DMS53 treated with DMSO at 0.1 percent for 48 hours (cell line): ENCODE data around the gene TNP2.
A peak's percentile ranks its signal among the peaks of the same experiment; 100 is the strongest.

Experiments used
- DNase-seq: peaks from one replicate; lab custom pipeline; 2025; ENCODE audit not compliant: unreplicated experiment; lab: John Stamatoyannopoulos, UW

TNP2 gene

GRCh38 chr16:11277607-11278337 is 8.6 kb upstream of the TNP2 start:
- no peak for DNase-seq

- DNase-seq, result no peak
These were observed 7.9 kb upstream of the TNP2 start for GRCh38 chr16:11276896-11277593.

DNA sequence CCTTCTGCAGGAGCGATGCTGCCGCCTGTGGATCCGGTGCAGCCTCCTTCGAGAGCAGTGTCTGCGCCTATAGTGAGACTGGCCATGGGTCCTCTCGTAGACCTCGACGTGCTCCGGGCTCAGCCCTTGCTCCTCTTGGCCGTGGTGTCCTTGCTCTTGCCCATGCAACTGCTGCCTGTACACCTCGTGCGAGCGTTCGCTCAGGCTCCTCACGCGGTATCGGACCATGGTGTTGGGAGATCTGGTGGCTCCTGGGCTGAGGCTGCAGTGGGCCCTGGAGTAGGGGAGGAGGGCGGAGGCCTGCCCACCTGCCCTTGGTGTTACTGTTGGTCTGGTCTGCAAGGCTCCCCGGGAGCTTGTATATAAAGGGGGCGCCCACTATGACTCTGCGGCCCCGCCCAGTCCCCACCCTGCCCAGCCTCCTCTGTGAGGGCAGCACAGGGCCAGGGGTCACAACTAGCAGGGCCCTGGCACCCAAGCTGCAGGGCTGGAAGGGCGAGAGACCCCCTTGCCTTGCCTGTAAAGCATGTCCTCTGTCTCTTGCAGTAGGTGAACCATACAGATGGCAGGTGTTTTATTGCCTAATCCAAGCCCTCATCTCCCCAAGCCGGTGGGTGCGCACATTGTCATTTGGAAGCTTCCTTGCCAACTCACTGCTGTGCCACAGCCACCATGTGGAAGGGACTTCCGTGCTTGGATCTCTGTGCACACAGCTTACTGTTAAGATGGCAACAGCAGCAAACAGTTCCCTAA is 7.2 kb upstream of the TNP2 start, which contains the start of gene PRM2:
PRM2 (minus strand) TSS at position 338 of the 753 bp plus-strand sequence; CDS start at position 228, 110 bp downstream.
- DNase-seq, result no peak

- no peak for DNase-seq
These were observed 5.8 kb upstream of the TNP2 start for GRCh38 chr16:11274964-11275363.

DNA sequence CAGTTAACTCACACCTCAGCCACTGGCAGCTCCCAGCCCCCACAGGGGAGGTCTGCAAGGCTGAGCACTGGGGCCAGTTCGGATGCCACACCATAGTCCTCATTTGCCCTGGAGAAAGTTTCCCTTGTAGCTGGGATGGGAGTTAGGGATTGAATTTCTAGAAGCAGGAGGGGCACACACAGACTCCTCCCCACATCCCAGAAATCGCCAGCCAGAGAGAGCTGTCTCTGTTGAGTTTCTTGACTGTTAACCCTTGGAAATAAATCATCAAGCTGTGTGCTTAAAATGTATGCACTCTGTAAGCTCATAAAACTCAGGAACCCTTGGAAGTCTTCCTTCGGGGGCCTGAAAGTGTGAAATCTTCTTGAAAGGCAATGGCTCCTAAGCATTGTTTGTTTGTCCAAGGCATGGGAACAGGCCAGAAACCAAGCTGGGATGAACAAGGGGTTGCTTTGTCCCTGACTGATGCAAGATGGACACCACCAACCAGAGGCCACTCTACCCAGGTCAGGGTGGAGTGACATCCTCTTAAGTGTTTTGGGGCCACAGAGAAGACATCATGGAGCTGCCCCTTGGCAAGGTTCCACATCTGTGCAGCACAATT is 4.7 kb upstream of the TNP2 start:
- DNase-seq, result no peak

DNA sequence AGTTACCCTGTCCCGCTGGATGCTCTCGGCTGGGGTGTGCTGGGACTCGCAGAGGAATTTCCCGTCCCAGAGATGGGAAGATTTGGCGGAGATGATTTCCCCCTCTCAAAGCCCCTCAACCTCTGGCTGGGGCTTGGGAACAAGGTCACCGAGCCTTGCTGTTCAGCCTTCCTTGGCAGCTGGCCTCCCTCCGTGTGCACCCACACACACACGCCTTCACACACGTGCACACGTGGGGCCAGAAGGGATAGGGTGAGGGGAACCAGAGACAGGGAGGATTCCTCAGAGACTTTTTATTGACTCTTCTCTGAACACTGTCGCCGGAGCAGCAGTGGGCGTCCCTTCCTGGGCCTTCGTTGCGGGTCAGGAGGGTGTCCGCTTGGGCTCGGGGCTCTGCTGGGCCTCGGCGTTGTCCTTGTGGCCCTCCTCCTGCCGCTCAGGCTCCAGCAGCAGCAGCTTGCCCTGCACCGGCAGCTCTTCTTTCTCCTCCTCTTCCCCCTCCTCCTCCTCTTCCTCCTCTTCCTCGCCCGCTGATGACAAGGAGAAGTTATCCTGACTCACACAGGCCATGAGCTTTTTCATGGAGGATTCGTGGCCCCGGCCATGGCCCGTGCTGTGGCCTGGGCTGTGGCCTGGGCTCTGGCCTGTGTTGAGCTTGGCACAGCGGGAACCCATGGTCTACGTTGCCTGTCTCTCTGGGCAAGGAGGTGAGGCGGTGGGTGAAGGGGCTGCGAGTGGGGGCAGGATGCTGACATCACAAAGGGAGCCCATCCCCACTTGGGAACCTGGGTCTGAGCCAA is 4.0 kb upstream of the TNP2 start, which contains the start of gene PRM3:
PRM3 (minus strand) TSS at position 709 of the 800 bp plus-strand sequence; CDS start at position 675, 34 bp downstream.
- DNase-seq, result no peak

GRCh38 chr16:11272484-11272883 is 3.4 kb upstream of the TNP2 start:
- DNase-seq, result no peak

DNA sequence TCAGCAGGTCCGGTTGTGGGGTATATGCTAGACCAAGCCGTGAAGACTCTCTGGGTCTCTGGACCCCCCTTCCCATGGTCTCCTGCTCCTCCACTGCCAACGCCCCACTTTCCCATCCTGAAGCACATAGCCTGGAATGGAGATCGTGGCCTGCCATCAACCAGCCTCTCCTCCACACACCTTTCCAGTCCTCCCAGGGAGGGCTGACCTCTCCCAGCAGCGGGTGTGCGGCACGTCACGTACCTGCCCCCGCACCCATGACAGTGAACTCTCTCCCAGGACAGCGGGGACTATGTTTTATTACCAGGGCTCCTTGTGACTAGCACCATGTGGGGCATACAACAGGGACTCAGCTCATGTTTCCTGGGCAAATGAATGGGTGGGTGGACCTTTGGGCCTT is 2.5 kb upstream of the TNP2 start:
- no peak for DNase-seq

DNA sequence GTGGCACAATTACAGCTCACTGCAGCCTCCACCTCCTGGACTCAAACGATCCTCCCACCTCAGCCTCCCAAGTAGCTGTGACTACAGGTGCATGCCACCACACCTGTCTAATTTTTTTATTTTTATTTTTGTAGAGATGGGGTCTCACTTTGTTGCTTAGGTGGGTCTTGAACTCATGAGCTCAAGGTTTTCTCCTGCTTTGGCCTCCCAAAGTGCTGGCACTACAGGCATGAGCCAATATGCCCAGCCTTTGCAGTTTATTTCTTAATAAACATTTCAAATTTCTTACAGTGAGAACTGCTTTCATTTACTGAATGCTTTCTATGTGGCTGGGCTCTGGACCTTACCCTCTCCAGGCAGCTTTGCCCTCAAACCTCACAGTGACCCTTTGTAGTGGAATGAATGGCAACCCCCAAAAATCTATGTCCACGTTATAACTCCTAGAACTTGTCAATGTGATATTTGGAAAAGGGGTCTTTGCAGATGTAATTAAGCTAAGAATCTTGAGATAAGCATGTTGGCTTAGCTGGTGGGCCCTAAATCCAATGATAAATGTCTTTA is 1.6 kb upstream of the TNP2 start:
- no peak for DNase-seq

GRCh38 chr16:11265124-11265523 is 4.0 kb downstream of the TNP2 start:
- DNase-seq, result no peak

DNA sequence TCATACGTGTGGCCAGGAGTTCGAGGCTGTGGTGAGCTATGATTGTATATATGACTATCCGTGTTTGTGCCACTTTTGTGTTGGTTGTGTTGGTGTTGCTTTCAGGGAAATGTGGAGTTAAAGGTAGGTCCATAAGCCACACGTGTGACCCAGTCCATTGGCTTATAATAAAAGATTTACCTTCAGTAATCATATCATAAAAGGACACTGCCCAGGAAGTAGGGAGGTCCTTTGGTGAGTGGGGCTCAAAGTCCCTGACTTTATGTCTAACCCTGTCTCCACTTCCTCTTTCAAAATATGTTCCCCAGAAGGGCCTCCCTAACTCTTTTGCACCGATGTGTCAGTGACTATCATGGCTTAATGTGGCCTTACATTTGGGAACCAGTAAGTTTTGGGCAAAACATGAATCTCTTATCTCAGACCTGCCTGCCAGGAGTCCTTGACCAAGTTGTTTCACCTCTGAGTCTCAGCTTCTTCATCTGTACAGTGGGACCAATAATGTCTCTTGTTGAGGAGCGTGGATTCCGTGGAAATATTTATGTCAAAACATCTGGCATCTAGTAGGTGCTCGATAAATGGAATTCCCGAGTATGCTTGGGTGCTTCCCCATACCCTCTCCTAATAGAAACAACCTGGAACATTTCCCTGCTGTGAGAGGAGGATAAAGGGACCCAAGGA is 4.8 kb downstream of the TNP2 start:
- DNase-seq, result no peak

DNA sequence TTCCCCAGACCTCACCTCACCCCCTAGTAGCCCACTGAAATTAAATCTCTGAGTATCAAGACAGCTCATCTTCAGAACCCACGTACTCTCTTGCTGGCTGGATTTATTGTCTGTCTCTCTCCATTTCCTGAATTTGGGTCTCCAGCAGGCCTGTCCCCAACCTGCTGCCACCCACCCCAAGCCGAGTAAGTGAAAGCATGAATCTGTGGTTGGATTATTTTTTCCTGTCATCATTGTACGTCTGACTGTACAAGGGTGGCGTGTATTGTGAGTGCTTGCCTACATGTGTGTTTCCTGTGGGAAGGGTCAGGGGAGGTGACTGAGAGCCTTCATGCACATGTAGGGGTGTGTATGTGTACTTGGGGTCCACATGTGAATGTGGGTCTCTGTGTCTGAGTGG is 5.4 kb downstream of the TNP2 start:
- no peak for DNase-seq

DNA sequence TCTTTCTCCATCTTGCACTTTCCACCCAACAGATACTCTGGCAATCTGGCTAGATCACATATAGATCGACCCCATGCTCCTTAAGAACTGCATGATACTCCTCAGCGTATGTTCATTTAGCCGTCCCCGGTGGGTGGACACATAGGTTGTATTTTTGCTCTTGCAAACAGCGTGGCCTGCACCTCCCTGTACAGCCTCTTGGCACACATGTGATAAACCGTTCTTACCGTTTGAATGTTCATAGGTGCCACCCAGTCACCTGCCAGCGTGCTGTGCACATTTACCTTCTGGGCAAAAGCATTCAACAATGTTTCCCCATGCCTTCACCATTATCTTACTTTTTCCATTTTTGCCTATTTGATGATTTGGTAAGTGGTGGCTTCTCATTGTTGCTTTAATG is 6.2 kb downstream of the TNP2 start:
- DNase-seq, result no peak

- DNase-seq, result no peak
These were observed 8.5 kb downstream of the TNP2 start for GRCh38 chr16:11260596-11260966.

DNA sequence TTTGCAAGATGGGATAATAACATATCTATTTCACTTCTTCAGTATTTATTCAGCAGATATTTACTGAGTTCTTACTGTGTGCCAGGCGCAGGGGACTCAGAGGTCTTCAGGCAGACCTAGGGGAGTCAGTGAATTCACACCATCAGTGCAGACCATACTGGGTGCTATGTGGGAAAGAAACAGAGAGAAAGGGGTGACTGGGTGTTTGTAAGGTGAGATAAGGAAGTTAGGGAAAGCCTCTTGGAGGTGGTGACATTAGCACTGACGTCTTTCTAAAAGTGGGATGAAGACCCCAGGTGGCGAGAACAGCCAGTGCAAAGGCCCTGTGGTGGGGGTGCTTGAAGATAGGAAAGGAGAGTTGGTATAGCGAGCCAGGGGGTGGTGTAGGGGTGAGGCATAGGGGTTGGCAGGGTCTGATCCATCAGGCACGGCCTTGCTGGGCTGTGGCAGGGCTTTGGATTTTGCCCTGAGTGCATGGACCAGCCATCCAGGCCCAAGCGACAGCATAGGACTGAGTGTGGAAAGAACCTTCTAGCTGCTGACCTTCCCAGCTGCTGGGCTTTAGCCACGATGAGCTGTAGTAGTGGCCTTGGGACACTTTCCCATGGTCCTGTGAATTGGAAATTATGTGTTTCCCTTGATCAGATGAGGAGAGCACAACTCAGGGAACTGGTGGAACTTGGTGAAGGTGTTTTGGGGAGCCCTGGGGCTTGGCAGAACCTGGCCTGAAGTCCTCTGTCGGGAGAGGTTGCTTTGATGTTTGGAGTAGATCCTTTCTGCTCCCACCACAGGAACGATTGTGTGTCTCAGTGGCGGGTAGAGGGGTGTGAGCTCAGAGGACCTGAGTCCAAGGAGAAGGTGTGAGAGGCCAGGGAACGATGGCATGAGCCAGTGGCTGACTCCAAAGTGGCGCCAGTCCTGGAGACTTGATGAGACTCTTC is 9.2 kb downstream of the TNP2 start:
- no peak for DNase-seq

- DNase-seq, result no peak
These were observed 10.3 kb downstream of the TNP2 start for GRCh38 chr16:11258553-11259492.

DNA sequence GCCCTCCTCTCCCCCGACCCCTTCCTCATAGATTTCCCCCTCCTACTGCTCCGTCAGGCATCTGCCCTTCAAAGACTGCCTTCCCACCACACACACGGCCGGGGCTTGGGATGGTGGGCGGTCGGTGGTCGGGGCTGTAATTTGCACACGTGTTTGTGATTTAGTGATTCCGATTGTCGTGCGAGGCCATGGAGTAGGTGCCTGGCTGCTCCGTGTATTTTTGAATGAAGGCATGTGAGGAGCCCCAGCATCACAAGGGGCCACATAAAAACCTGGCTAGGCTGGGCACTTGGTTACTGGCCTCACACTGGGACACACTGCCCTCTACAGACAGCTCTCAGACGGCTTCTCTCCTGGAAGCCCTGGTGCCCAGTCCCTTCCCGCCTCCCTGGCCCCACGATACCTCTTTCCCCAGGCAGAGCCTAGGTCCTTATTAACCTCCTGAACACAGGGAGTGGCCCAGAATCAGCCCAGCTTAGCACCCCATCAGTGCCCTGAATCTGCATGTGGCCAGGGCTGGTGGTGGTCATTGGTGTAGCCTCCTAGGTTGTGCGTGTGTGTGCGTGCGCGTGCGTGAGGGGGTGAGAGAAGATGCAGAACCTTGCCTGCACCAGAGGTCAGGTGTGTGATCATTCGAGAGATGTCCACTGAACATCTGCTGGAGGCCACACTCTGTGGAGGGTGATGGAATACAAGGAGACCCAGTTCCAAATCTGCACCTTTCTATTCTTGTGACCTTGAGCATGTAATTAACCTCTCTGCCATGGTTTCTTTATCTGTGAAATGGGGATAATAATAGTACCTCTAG is 11.8 kb downstream of the TNP2 start:
- DNase-seq, result peak; percentile 47
